Measurements from ENCODE around the gene FECH.
"Not testable (repeated sequence)": the region's sequence is repeated elsewhere in the genome, so short reads cannot be mapped to it uniquely, and the experiment has no call there.

The FECH gene

GRCh38 chr18:57523171-57523956, 63.1 kb downstream of the FECH start:
- DNase-seq = no peak

- not testable (repeated sequence) for DNase-seq
These were observed 64.2 kb downstream of the FECH start for GRCh38 chr18:57522348-57522747.

- DNase-seq = no peak
These were observed 66.7 kb downstream of the FECH start for GRCh38 chr18:57519668-57520424.

GRCh38 chr18:57518533-57518932, 68.0 kb downstream of the FECH start:
- no peak for DNase-seq

- DNase-seq = no peak
These were observed 70.4 kb downstream of the FECH start for GRCh38 chr18:57516056-57516455.

- DNase-seq = no peak
These were observed 81.3 kb downstream of the FECH start for GRCh38 chr18:57505231-57505630.

GRCh38 chr18:57502624-57503023, 83.9 kb downstream of the FECH start:
- no peak for DNase-seq

- DNase-seq = no peak
These were observed 87.7 kb downstream of the FECH start for GRCh38 chr18:57498682-57499256.
